Thoracic aorta (tissue), 2 donors: ENCODE results near the gene CKMT2. TPM values are rescaled to one million over a fixed set of nuclear protein-coding genes. Genes with fewer than 3 reads are reported as not detected.

ENCODE experiments used
- ATAC-seq: fragments of 150-250 bp; one replicate; pipeline ENCODE4 v1.8.0; 2017; ENCODE audit warnings: low read depth; ENCODE audit not compliant: insufficient number of reproducible peaks, low FRiP score
- DNase-seq: peaks from one replicate; pipeline ENCODE4 v3.0.0-alpha.2; 2020; ENCODE audit warnings: low spot score
- H3K27ac ChIP-seq, 2 donors: fragments of 200-600 bp; sonication (generic); 1 replicate in 1 of 2; 2 replicates in 1 of 2; pipeline ENCODE4 v1.5.1; 2016; ENCODE audit warnings: mild to moderate bottlenecking in 2 of 2, moderate library complexity in 2 of 2
- H3K27me3 ChIP-seq: fragments of 200-600 bp; sonication (generic); replicated peaks from 2 replicates; pipeline ENCODE4 v1.6.0; 2016; ENCODE audit warnings: mild to moderate bottlenecking; ENCODE audit not compliant: insufficient read depth
- H3K36me3 ChIP-seq: fragments of 200-600 bp; sonication (generic); one replicate; pipeline ENCODE4 v1.5.1; 2016
- H3K4me1 ChIP-seq, 2 donors: fragments of 200-600 bp; sonication (generic); 1 replicate in 1 of 2; 2 replicates in 1 of 2; pipeline versions ENCODE4 v1.5.1 to v1.6.0; 2016; ENCODE audit warnings: low read depth in 2 of 2, mild to moderate bottlenecking in 1 of 2; ENCODE audit not compliant: control insufficient read depth in 1 of 2
- H3K4me3 ChIP-seq: fragments of 200-600 bp; sonication (generic); 2 replicates; pipeline ENCODE4 v1.5.1; 2016; ENCODE audit warnings: mild to moderate bottlenecking
- H3K9me3 ChIP-seq: fragments of 200-600 bp; sonication (generic); 2 replicates; pipeline ENCODE4 v1.5.1; 2016
- total RNA-seq, 2 donors: library from RNA; depleted of rRNA; stranded (reverse); fragments of >200 nt; gene quantifications; one replicate each; pipeline versions ENCODE4 v1.1.0 to v1.2.3, GENCODE V29; 2016
- TF ChIP-seq, protein P1 (sequence below): fragments of 200-600 bp; sonication (generic); IDR thresholded peaks from one replicate; pipeline ENCODE4 v1.5.1; 2019; ENCODE audit warnings: antibody characterized with exemption

Gene CKMT2
- total RNA-seq, 2 donors from 2014 or later = 16.8 to 20.6 TPM

- no peak overlapping the region for H3K4me3 ChIP-seq
- no peaks in the 10 kb centered on the region for H3K9me3 ChIP-seq
- no peak overlapping the region for H3K27ac ChIP-seq
- H3K36me3 ChIP-seq = no peaks in the 10 kb centered on the region
- TF ChIP-seq, protein P1, sequence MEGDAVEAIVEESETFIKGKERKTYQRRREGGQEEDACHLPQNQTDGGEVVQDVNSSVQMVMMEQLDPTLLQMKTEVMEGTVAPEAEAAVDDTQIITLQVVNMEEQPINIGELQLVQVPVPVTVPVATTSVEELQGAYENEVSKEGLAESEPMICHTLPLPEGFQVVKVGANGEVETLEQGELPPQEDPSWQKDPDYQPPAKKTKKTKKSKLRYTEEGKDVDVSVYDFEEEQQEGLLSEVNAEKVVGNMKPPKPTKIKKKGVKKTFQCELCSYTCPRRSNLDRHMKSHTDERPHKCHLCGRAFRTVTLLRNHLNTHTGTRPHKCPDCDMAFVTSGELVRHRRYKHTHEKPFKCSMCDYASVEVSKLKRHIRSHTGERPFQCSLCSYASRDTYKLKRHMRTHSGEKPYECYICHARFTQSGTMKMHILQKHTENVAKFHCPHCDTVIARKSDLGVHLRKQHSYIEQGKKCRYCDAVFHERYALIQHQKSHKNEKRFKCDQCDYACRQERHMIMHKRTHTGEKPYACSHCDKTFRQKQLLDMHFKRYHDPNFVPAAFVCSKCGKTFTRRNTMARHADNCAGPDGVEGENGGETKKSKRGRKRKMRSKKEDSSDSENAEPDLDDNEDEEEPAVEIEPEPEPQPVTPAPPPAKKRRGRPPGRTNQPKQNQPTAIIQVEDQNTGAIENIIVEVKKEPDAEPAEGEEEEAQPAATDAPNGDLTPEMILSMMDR = no peak
- DNase-seq (no peak), ATAC-seq (no peak)
- H3K27me3 ChIP-seq = no peaks in the 10 kb centered on the region
- peaks cover 0 to under 1% of the 10 kb centered on the region in 2 donors for H3K4me1 ChIP-seq
These were observed 43.1 kb upstream of the CKMT2 start for GRCh38 chr5:81189875-81190498.

DNA sequence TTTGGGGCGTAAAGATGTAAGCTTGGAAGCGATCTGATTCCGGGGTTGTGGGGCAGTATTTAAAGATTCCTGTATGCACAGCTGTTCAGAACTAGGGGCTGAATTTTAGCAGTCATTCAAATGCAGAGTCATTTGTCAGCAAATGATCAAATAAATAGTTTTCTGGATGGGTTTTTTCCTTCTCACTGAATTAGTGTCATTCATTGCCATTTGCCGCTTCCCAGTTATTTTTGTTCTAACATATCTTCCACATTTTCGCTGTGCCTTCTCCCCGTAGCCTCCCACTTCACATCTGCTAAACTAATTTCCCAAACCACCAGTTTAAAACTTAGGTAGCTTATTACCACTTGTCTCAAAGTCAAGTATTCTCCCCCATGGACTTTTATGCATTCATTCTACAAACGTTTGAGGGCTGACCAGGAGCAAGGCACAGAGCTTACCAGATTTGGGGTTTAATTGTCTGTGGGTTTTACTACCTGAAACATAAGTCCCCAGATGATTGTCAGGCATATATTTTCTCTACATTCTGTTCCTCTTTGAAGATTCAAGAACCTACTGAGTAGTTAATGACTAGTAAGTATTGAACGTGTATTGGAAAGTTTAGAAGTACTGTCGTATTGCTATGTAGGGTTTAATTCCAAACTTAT, 41.3 kb upstream of the CKMT2 start:
- no peaks in the 10 kb centered on the region for H3K9me3 ChIP-seq
- H3K36me3 ChIP-seq = no peaks in the 10 kb centered on the region
- no peak overlapping the region for H3K4me3 ChIP-seq
- peaks cover 3 to 9% of the 10 kb centered on the region in 2 donors for H3K4me1 ChIP-seq
- no peaks in the 10 kb centered on the region for H3K27me3 ChIP-seq
- TF ChIP-seq, protein P1 = no peak
- no peak overlapping the region for H3K27ac ChIP-seq
- DNase-seq = no peak
- ATAC-seq = no peak

GRCh38 chr5:81192373-81192750, 40.8 kb upstream of the CKMT2 start:
- TF ChIP-seq, protein P1 = no peak
- Histone ChIP-seq H3K27me3 (no peaks in the 10 kb centered on the region), H3K4me3 (no peak overlapping the region), H3K4me1 (peaks cover 3 to 9% of the 10 kb centered on the region in 2 donors), H3K9me3 (no peaks in the 10 kb centered on the region), H3K36me3 (no peaks in the 10 kb centered on the region), H3K27ac (no peak overlapping the region)
- DNase-seq (no peak), ATAC-seq (no peak)

- DNase-seq = peak; percentile 39
- Histone ChIP-seq H3K4me1 (peaks cover 3 to 9% of the 10 kb centered on the region in 2 donors), H3K4me3 (peak overlapping the region; percentile 32), H3K27ac (no peak overlapping the region), H3K9me3 (no peaks in the 10 kb centered on the region), H3K27me3 (no peaks in the 10 kb centered on the region), H3K36me3 (no peaks in the 10 kb centered on the region)
- no peak for ATAC-seq
- TF ChIP-seq, protein P1 = peak; percentile 86
These were observed 38.3 kb upstream of the CKMT2 start for GRCh38 chr5:81194633-81195334.

GRCh38 chr5:81195335-81195929, 37.7 kb upstream of the CKMT2 start:
- TF ChIP-seq, protein P1 = no peak
- no peak overlapping the region for H3K27ac ChIP-seq
- no peaks in the 10 kb centered on the region for H3K9me3 ChIP-seq
- DNase-seq = no peak
- ATAC-seq = no peak
- no peaks in the 10 kb centered on the region for H3K27me3 ChIP-seq
- H3K36me3 ChIP-seq = no peaks in the 10 kb centered on the region
- peak overlapping the region; percentile 32 for H3K4me3 ChIP-seq
- peaks cover 3 to 9% of the 10 kb centered on the region in 2 donors for H3K4me1 ChIP-seq
